ENCODE measurements around the gene PHPT1. TPM values are rescaled to one million over a fixed set of nuclear protein-coding genes. Genes with fewer than 3 reads are reported as not detected.

PHPT1 gene
- total RNA-seq, 1 experiment from 2014 or later = 161 TPM

DNA sequence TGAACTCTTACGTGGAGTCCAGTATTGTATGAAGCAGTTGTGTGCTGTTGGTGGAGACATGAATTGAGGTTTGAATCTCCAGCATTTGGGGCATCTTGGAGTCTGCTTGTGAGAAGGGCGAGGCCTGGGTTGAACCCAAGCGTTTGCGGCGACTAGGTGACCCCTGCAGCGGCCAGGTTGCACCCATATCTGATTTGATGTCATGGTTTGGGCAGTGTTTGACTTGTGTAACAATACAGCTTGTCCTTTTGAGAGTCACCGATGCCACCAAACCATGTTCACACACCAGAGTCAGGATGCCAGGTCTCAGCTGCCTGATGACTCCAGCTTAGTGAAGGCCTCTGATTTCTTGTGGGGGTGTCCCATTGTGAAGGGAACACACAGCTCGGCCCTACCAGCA is 39.2 kb downstream of the PHPT1 start:
- Histone ChIP-seq H3K23me2 (ENCODE audit: insufficient read length, low read depth, low read length, poor library complexity, severe bottlenecking) (peaks cover 4% of the 10 kb centered on the region), H3K4me1 (ENCODE audit: insufficient read depth, low read length) (no peaks in the 10 kb centered on the region; the same call in 1 of the 2 replicates), H2BK120ac (ENCODE audit: low read depth, low read length, poor library complexity, severe bottlenecking) (no peak overlapping the region), H4K5ac (ENCODE audit: insufficient read length, low read depth, low read length) (no peak overlapping the region), H2BK12ac (ENCODE audit: insufficient read length, low read depth, low read length) (no peak overlapping the region), H3K79me1 (ENCODE audit: insufficient read depth, low read depth, low read length, poor library complexity, severe bottlenecking) (peaks cover 13% of the 10 kb centered on the region), H3T11ph (ENCODE audit: low read length) (no peak overlapping the region), H4K91ac (ENCODE audit: insufficient read length, low read depth, low read length) (no peak overlapping the region), H3K14ac (ENCODE audit: insufficient read depth, low read length) (no peak overlapping the region), H2BK5ac (ENCODE audit: insufficient read length, low read length) (no peak overlapping the region), H3K56ac (ENCODE audit: insufficient read length, low read depth, low read length) (no peak overlapping the region), H3K4me2 (ENCODE audit: insufficient read depth, insufficient read length, low read length) (no peak overlapping the region), H2AFZ (ENCODE audit: low read length) (no peak overlapping the region), H3K9me3 (ENCODE audit: control insufficient read depth, low read depth, low read length) (no peaks in the 10 kb centered on the region), H2AK5ac (ENCODE audit: insufficient read length, low read length) (no peak overlapping the region), H3K79me2 (ENCODE audit: insufficient read depth, low read length) (peaks cover 10% of the 10 kb centered on the region; the same call in 1 of the 2 replicates), H3K23ac (ENCODE audit: insufficient read length, low read depth, low read length) (no peak overlapping the region), H4K8ac (replicated peaks; ENCODE audit: insufficient read length, low read depth, low read length) (no peak overlapping the region), H3K27me3 (ENCODE audit: insufficient read depth, low read length) (no peaks in the 10 kb centered on the region), H3K9ac (ENCODE audit: extremely low read depth, insufficient read length, low read length) (no peak overlapping the region), H3K27ac (ENCODE audit: insufficient read length, low read depth, low read length) (no peak overlapping the region), H2BK15ac (ENCODE audit: low read depth, low read length) (no peak overlapping the region), H4K20me1 (ENCODE audit: control insufficient read depth, insufficient read depth, insufficient read length) (no peaks in the 10 kb centered on the region), H3K4ac (ENCODE audit: low read depth, low read length) (no peak overlapping the region), H2BK20ac (ENCODE audit: low read depth, low read length, poor library complexity, severe bottlenecking) (no peak overlapping the region), H3K18ac (ENCODE audit: insufficient read length, low read depth, low read length) (no peak overlapping the region)
- TF ChIP-seq, protein P1, sequence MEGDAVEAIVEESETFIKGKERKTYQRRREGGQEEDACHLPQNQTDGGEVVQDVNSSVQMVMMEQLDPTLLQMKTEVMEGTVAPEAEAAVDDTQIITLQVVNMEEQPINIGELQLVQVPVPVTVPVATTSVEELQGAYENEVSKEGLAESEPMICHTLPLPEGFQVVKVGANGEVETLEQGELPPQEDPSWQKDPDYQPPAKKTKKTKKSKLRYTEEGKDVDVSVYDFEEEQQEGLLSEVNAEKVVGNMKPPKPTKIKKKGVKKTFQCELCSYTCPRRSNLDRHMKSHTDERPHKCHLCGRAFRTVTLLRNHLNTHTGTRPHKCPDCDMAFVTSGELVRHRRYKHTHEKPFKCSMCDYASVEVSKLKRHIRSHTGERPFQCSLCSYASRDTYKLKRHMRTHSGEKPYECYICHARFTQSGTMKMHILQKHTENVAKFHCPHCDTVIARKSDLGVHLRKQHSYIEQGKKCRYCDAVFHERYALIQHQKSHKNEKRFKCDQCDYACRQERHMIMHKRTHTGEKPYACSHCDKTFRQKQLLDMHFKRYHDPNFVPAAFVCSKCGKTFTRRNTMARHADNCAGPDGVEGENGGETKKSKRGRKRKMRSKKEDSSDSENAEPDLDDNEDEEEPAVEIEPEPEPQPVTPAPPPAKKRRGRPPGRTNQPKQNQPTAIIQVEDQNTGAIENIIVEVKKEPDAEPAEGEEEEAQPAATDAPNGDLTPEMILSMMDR (conservative IDR thresholded peaks at IDR 0.05) = no peak
- DNase-seq = no peak
- H3K4me1 Mint-ChIP-seq = peaks cover 7 to 13% of the 10 kb centered on the region in 2 experiments
- no CpG with 5 or more reads among the region's 8 CpGs for WGBS (ENCODE audit: extremely low coverage, insufficient read length, low lambda C conversion rate)
- H3K9me3 Mint-ChIP-seq = no peaks in the 10 kb centered on the region
- H3K4me3 Mint-ChIP-seq = no peak overlapping the region
- no peaks in the 10 kb centered on the region for H3K27me3 Mint-ChIP-seq (ENCODE audit: low read depth)
- H3K36me3 Mint-ChIP-seq (ENCODE audit: insufficient read depth in 1 of 3, low read depth in 3 of 3) = peaks cover 4 to 23% (median 23%) of the 10 kb centered on the region in 3 experiments; a peak in 5 of 7 replicates
- no peak overlapping the region for H3K27ac Mint-ChIP-seq
